ENCODE results near the gene FCRL2. TPM values are rescaled to one million over a fixed set of nuclear protein-coding genes. Genes with fewer than 3 reads are reported as not detected.

The FCRL2 gene
- total and polyA plus RNA-seq, 2 experiments from 2014 or later, result not detected

Other genes starting within 250 kb of the FCRL2 start
- 2.8 and 3.1 TPM in 2 replicates for gene FCRL5, start 224.6 kb downstream of the FCRL2 start, total RNA-seq (2014; rRNA removed; shearing (Covaris generic))
- gene FCRL5, start 224.6 kb downstream of the FCRL2 start, polyA plus RNA-seq (2016; fragmentation: Nextera tagmentation; extraction: Ambion mirVana), result 0.54 and 0.79 TPM in 2 replicates
- not detected in 2 replicates for gene FCRL4, start 179.0 kb downstream of the FCRL2 start, total RNA-seq (2014; rRNA removed; shearing (Covaris generic))
- not detected in 2 replicates for gene FCRL4, start 179.0 kb downstream of the FCRL2 start, polyA plus RNA-seq (2016; fragmentation: Nextera tagmentation; extraction: Ambion mirVana)
- gene FCRL3, start 76.4 kb downstream of the FCRL2 start, total RNA-seq (2014; rRNA removed; shearing (Covaris generic)), result not detected in 2 replicates
- gene FCRL3, start 76.4 kb downstream of the FCRL2 start, polyA plus RNA-seq (2016; fragmentation: Nextera tagmentation; extraction: Ambion mirVana), result not detected in 2 replicates
- not detected in 2 replicates for gene FCRL1, start 43.0 kb upstream of the FCRL2 start, total RNA-seq (2014; rRNA removed; shearing (Covaris generic))
- not detected in 2 replicates for gene FCRL1, start 43.0 kb upstream of the FCRL2 start, polyA plus RNA-seq (2016; fragmentation: Nextera tagmentation; extraction: Ambion mirVana)
- not detected in 2 replicates for gene CD5L, start 64.7 kb upstream of the FCRL2 start, total RNA-seq (2014; rRNA removed; shearing (Covaris generic))
- gene CD5L, start 64.7 kb upstream of the FCRL2 start, polyA plus RNA-seq (2016; fragmentation: Nextera tagmentation; extraction: Ambion mirVana), result not detected in 2 replicates
- gene KIRREL1, start 216.5 kb upstream of the FCRL2 start, total RNA-seq (2014; rRNA removed; shearing (Covaris generic)), result 35.2 and 41.0 TPM in 2 replicates
- 5.1 and 5.6 TPM in 2 replicates for gene KIRREL1, start 216.5 kb upstream of the FCRL2 start, polyA plus RNA-seq (2016; fragmentation: Nextera tagmentation; extraction: Ambion mirVana)

Data from GM23338 (cell line).